Measurements from ENCODE around the gene ALG5.

Gene ALG5

GRCh38 chr13:36999054-36999714 is at the start of gene ALG5:
Gene ALG5, minus strand, starts transcription at chr13:36999340. Its CDS starts 40 bp downstream, at chr13:36999300.
- DNase-seq = peak; percentile 78

GRCh38 chr13:37047846-37048245 is 48.7 kb upstream of the ALG5 start:
- DNase-seq = no peak

- no peak for DNase-seq
These were observed 47.9 kb upstream of the ALG5 start for GRCh38 chr13:37047032-37047431.

GRCh38 chr13:37046062-37046461 is 46.9 kb upstream of the ALG5 start:
- DNase-seq = no peak

- no peak for DNase-seq
These were observed 41.6 kb upstream of the ALG5 start for GRCh38 chr13:37040789-37041188.

- DNase-seq = no peak
These were observed 40.8 kb upstream of the ALG5 start for GRCh38 chr13:37039896-37040295.

GRCh38 chr13:37037241-37037640 is 38.1 kb upstream of the ALG5 start:
- no peak for DNase-seq

- peak; percentile 3 for DNase-seq
These were observed 30.5 kb upstream of the ALG5 start for GRCh38 chr13:37029617-37030016.

GRCh38 chr13:37027639-37028038 is 28.5 kb upstream of the ALG5 start:
- DNase-seq = no peak

- DNase-seq = no peak
These were observed 27.6 kb upstream of the ALG5 start for GRCh38 chr13:37026771-37027170.

- no peak for DNase-seq
These were observed 24.7 kb upstream of the ALG5 start for GRCh38 chr13:37023871-37024270.

GRCh38 chr13:37014609-37015008 is 15.5 kb upstream of the ALG5 start:
- no peak for DNase-seq

- DNase-seq = no peak
These were observed 12.6 kb upstream of the ALG5 start for GRCh38 chr13:37011788-37012187.

GRCh38 chr13:37011002-37011401 is 11.9 kb upstream of the ALG5 start:
- no peak for DNase-seq

- no peak for DNase-seq
These were observed 11.3 kb upstream of the ALG5 start for GRCh38 chr13:37010424-37010823.

GRCh38 chr13:37009692-37010091 is 10.6 kb upstream of the ALG5 start:
- no peak for DNase-seq

- DNase-seq = no peak
These were observed 2.7 kb upstream of the ALG5 start for GRCh38 chr13:37001921-37002250.

- no peak for DNase-seq
These were observed 507 bp downstream of the ALG5 start for GRCh38 chr13:36998624-36999041.

GRCh38 chr13:36997716-36998427 is 1.3 kb downstream of the ALG5 start:
- DNase-seq = no peak

GRCh38 chr13:36992362-36992761 is 6.8 kb downstream of the ALG5 start:
- no peak for DNase-seq

GRCh38 chr13:36986462-36987240 is 12.5 kb downstream of the ALG5 start:
- no peak for DNase-seq

- peak; percentile 36 for DNase-seq
These were observed 17.9 kb downstream of the ALG5 start for GRCh38 chr13:36981156-36981743.

GRCh38 chr13:36979361-36980050 is 19.6 kb downstream of the ALG5 start:
- no peak for DNase-seq

All from amniotic stem cell (primary cell).